HL-60 (cell line): ENCODE results near the gene SERPINI1.

ENCODE experiments used
- GABPA ChIP-seq: IDR thresholded peaks from 2 replicates; pipeline ENCODE4 v1.6.1; 2012; ENCODE audit warnings: low read depth
- POLR2AphosphoS5 ChIP-seq: IDR thresholded peaks from 2 replicates; pipeline ENCODE4 v1.6.1; 2012; ENCODE audit warnings: low read depth
- SPI1 ChIP-seq: IDR thresholded peaks from 2 replicates; pipeline ENCODE4 v1.6.1; 2012; ENCODE audit warnings: low read depth, mild to moderate bottlenecking, borderline replicate concordance
- TF ChIP-seq, protein P1 (sequence below): IDR thresholded peaks from one replicate; pipeline ENCODE4 v1.5.1; 2011; ENCODE audit warnings: low read length, control low read depth, inconsistent platforms; ENCODE audit not compliant: insufficient read depth
- TF ChIP-seq, protein P2 (sequence below): IDR thresholded peaks from 2 replicates; pipeline ENCODE4 v1.6.1; 2012; ENCODE audit warnings: low read depth; ENCODE audit not compliant: insufficient replicate concordance

DNA sequence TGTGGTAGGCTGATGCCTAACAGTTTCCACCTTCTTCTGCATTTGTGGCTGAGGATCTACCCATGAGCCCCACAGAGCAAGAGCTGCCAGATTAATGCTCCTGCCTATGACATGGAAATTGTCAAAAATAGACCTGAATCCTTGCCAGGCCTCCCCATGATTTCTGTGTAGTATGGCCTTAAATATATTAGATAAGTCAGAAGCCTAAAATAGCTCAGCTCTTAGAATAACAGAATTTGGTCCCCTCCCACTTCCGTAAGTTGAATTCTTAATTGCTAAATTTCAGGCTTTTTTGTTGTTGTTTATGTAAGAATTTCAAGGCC, 129.0 kb downstream of the SERPINI1 start:
- TF ChIP-seq, protein P1, sequence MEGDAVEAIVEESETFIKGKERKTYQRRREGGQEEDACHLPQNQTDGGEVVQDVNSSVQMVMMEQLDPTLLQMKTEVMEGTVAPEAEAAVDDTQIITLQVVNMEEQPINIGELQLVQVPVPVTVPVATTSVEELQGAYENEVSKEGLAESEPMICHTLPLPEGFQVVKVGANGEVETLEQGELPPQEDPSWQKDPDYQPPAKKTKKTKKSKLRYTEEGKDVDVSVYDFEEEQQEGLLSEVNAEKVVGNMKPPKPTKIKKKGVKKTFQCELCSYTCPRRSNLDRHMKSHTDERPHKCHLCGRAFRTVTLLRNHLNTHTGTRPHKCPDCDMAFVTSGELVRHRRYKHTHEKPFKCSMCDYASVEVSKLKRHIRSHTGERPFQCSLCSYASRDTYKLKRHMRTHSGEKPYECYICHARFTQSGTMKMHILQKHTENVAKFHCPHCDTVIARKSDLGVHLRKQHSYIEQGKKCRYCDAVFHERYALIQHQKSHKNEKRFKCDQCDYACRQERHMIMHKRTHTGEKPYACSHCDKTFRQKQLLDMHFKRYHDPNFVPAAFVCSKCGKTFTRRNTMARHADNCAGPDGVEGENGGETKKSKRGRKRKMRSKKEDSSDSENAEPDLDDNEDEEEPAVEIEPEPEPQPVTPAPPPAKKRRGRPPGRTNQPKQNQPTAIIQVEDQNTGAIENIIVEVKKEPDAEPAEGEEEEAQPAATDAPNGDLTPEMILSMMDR = no peak
- TF ChIP-seq POLR2AphosphoS5 (no peak), GABPA (no peak), SPI1 (no peak)
- TF ChIP-seq, protein P2, sequence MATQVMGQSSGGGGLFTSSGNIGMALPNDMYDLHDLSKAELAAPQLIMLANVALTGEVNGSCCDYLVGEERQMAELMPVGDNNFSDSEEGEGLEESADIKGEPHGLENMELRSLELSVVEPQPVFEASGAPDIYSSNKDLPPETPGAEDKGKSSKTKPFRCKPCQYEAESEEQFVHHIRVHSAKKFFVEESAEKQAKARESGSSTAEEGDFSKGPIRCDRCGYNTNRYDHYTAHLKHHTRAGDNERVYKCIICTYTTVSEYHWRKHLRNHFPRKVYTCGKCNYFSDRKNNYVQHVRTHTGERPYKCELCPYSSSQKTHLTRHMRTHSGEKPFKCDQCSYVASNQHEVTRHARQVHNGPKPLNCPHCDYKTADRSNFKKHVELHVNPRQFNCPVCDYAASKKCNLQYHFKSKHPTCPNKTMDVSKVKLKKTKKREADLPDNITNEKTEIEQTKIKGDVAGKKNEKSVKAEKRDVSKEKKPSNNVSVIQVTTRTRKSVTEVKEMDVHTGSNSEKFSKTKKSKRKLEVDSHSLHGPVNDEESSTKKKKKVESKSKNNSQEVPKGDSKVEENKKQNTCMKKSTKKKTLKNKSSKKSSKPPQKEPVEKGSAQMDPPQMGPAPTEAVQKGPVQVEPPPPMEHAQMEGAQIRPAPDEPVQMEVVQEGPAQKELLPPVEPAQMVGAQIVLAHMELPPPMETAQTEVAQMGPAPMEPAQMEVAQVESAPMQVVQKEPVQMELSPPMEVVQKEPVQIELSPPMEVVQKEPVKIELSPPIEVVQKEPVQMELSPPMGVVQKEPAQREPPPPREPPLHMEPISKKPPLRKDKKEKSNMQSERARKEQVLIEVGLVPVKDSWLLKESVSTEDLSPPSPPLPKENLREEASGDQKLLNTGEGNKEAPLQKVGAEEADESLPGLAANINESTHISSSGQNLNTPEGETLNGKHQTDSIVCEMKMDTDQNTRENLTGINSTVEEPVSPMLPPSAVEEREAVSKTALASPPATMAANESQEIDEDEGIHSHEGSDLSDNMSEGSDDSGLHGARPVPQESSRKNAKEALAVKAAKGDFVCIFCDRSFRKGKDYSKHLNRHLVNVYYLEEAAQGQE = no peak
